Measurements from ENCODE around the gene LITAF. TPM values are rescaled to one million over a fixed set of nuclear protein-coding genes. Genes with fewer than 3 reads are reported as not detected.
A peak's percentile ranks its signal among the peaks of the same experiment; 100 is the strongest.

Gene LITAF
- total RNA-seq, 3 donors from 2014 or later (not counting 1 experiment from before 2014, with no cell fraction given) = 584 to 772 (median 726) TPM

- H3K27me3 ChIP-seq (ENCODE audit: control insufficient read depth, insufficient read depth, low read length) = no peaks in the 10 kb centered on the region
- intact Hi-C loops (cut with micrococcal nuclease) = no loop called here
- no CpG with 5 or more reads among the region's 1 CpG for WGBS (ENCODE audit: insufficient coverage)
- H3K27ac ChIP-seq (ENCODE audit: low read length) = no peak overlapping the region
- Mint-ChIP-seq H3K36me3 (no peaks in the 10 kb centered on the region), H3K4me3 (peak overlapping the region; percentile 72), H3K4me1 (peaks cover 23 to 33% of the 10 kb centered on the region in 2 donors), H3K27me3 (ENCODE audit: low read depth in 2 of 2) (no peaks in the 10 kb centered on the region), H3K27ac (peak overlapping the region in 1 of 2 donors; percentile 63), H3K9me3 (no peaks in the 10 kb centered on the region)
- H3K9me3 ChIP-seq (ENCODE audit: control insufficient read depth, insufficient read depth, low read length) = no peaks in the 10 kb centered on the region
- DNase-seq (no peak), ATAC-seq (no peak)
- TF ChIP-seq CTCF (IDR thresholded peaks at IDR 0.05) = no peak
- H3K36me3 ChIP-seq (ENCODE audit: control insufficient read depth, insufficient read depth, low read length) = no peaks in the 10 kb centered on the region
- peaks cover 31% of the 10 kb centered on the region for H3K4me1 ChIP-seq (ENCODE audit: control insufficient read depth, insufficient read depth, low read length)
- no peak overlapping the region for H3K4me3 ChIP-seq (ENCODE audit: low read length)
Measured at GRCh38 chr16:11589198-11589550, 2.5 kb upstream of the LITAF start.

GRCh38 chr16:11588321-11589197 lies 1.8 kb upstream of the LITAF start:
- ATAC-seq = no peak
- no peak for DNase-seq
- intact Hi-C loops (cut with micrococcal nuclease) = no loop called here
- TF ChIP-seq CTCF (IDR thresholded peaks at IDR 0.05) = no peak
- Mint-ChIP-seq H3K9me3 (no peaks in the 10 kb centered on the region), H3K36me3 (no peaks in the 10 kb centered on the region), H3K27me3 (ENCODE audit: low read depth in 2 of 2) (no peaks in the 10 kb centered on the region), H3K27ac (peak overlapping the region in 1 of 2 donors; percentile 63), H3K4me3 (peak overlapping the region; percentile 72), H3K4me1 (peaks cover 29 to 39% of the 10 kb centered on the region in 2 donors)
- WGBS (ENCODE audit: insufficient coverage) = 90% methylated on average over 5 of the region's 7 CpGs
- Histone ChIP-seq H3K27ac (ENCODE audit: low read length) (no peak overlapping the region), H3K36me3 (ENCODE audit: control insufficient read depth, insufficient read depth, low read length) (peaks cover 3% of the 10 kb centered on the region), H3K27me3 (ENCODE audit: control insufficient read depth, insufficient read depth, low read length) (no peaks in the 10 kb centered on the region), H3K4me1 (ENCODE audit: control insufficient read depth, insufficient read depth, low read length) (peaks cover 36% of the 10 kb centered on the region), H3K4me3 (ENCODE audit: low read length) (no peak overlapping the region), H3K9me3 (ENCODE audit: control insufficient read depth, insufficient read depth, low read length) (no peaks in the 10 kb centered on the region)

DNA sequence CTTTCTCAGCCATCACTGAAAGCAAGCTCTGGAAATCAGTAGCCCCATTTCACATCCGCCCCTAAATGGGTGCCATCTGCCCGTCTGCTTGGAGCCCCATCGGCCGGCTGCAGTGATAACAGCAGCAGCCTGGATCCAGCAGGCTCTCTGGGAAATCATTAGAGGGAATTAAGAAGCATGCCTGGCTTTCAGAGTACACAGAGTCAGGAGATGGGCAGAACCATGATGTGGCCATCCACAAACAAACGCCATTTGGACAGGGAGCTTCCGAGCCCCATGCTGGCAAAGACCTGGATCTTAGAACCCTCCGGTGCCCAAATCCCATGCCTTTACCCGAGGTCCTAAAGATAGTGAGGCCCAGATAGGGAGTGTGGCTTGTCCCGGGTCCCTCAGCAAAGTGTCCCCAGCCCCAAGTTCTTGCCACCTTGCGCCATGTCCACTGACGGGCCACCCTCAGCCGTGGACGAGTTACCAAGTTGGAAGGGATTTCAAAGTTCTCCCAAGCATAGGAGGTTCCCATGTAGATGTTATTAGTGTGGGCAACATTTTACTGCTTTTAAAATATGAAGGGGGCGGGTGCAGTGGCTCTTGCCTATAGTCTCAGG lies 1.0 kb upstream of the LITAF start:
- TF ChIP-seq CTCF (IDR thresholded peaks at IDR 0.05) = no peak
- WGBS (ENCODE audit: insufficient coverage) = 86% methylated on average over 14 of the region's 14 CpGs
- H3K4me3 Mint-ChIP-seq = peak overlapping the region; percentile 93
- H3K4me3 ChIP-seq (ENCODE audit: low read length) = peak overlapping the region; percentile 62
- H3K4me1 Mint-ChIP-seq = peaks cover 36 to 47% of the 10 kb centered on the region in 2 donors
- H3K9me3 ChIP-seq (ENCODE audit: control insufficient read depth, insufficient read depth, low read length) = no peaks in the 10 kb centered on the region
- no peaks in the 10 kb centered on the region for H3K36me3 Mint-ChIP-seq
- intact Hi-C loops (cut with micrococcal nuclease) = no loop called here
- H3K27me3 Mint-ChIP-seq (ENCODE audit: low read depth in 2 of 2) = no peaks in the 10 kb centered on the region
- no peaks in the 10 kb centered on the region for H3K9me3 Mint-ChIP-seq
- peaks cover 5% of the 10 kb centered on the region for H3K36me3 ChIP-seq (ENCODE audit: control insufficient read depth, insufficient read depth, low read length)
- H3K27me3 ChIP-seq (ENCODE audit: control insufficient read depth, insufficient read depth, low read length) = no peaks in the 10 kb centered on the region
- no peak for DNase-seq
- peaks cover 42% of the 10 kb centered on the region for H3K4me1 ChIP-seq (ENCODE audit: control insufficient read depth, insufficient read depth, low read length)
- no peak for ATAC-seq
- peak overlapping the region; percentile 88 to 96 for H3K27ac Mint-ChIP-seq
- peak overlapping the region; percentile 92 for H3K27ac ChIP-seq (ENCODE audit: low read length)

Data from natural killer cell (primary cell).